ENCODE measurements around the gene EOGT.

The EOGT gene

GRCh38 chr3:69013253-69014021 is at the start of gene EOGT:
Gene EOGT, minus strand, starts transcription at chr3:69013684. Its CDS starts 3,838 bp downstream, at chr3:69009846.
- DNase-seq (ENCODE audit: low read depth), result peak; percentile 70

GRCh38 chr3:69059688-69060087 is 46.2 kb upstream of the EOGT start:
- no peak for DNase-seq (ENCODE audit: low read depth)

GRCh38 chr3:69058947-69059224 is 45.4 kb upstream of the EOGT start:
- no peak for DNase-seq (ENCODE audit: low read depth)

- DNase-seq (ENCODE audit: low read depth), result no peak
These were observed 44.9 kb upstream of the EOGT start for GRCh38 chr3:69058180-69058946.

GRCh38 chr3:69052472-69052898 is 39.0 kb upstream of the EOGT start:
- no peak for DNase-seq (ENCODE audit: low read depth)

- DNase-seq (ENCODE audit: low read depth), result peak; percentile 93
These were observed 38.4 kb upstream of the EOGT start, which contains the start of gene TMF1 for GRCh38 chr3:69051756-69052471. Gene TMF1, minus strand, starts transcription at chr3:69052333. Its CDS starts 247 bp downstream, at chr3:69052086.

GRCh38 chr3:69048990-69049389 is 35.5 kb upstream of the EOGT start:
- DNase-seq (ENCODE audit: low read depth), result no peak

- DNase-seq (ENCODE audit: low read depth), result no peak
These were observed 31.1 kb upstream of the EOGT start for GRCh38 chr3:69044608-69045007.

DNA sequence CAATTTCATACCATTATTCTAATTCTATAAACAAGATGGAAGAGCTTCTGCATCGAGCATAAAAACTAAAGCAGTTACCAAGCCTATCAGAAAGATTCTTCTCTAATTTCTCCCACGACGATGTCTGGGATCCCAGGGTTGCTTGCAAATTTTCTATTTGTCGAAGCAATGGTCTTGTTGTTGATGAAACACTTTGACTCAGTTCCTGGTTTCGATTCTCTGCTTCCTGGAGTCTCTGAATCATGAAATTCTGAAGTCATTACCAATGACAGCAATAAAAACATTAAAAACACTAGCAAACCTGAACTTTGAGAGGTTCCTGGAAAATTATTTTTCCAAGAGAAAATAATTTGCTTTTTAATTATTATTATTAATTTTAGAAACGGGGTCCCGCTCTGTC is 20.0 kb upstream of the EOGT start:
- no peak for DNase-seq (ENCODE audit: low read depth)

GRCh38 chr3:69032737-69033136 is 19.3 kb upstream of the EOGT start:
- DNase-seq (ENCODE audit: low read depth), result no peak

GRCh38 chr3:69032142-69032541 is 18.7 kb upstream of the EOGT start:
- no peak for DNase-seq (ENCODE audit: low read depth)

DNA sequence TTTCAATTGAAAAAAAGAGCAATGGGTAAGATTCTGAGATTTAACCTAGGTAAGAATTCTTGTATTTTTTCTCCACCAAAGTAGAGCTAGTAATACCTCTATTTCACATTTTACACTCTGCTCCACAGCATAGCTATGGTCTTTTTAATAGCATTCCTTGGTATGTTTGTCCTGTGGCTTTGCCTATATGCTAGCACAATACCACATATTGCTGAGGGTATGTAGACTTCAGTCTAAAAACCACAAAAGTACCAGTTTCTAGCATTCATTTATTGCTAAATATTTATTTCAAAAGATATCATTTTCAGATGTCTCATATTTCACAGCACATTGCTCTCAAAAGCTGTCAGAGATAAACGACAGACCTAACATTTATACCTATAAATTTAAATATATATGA is 18.2 kb upstream of the EOGT start:
- no peak for DNase-seq (ENCODE audit: low read depth)

- DNase-seq (ENCODE audit: low read depth), result no peak
These were observed 7.4 kb upstream of the EOGT start for GRCh38 chr3:69020857-69021256.

GRCh38 chr3:69020424-69020823 is 6.9 kb upstream of the EOGT start:
- DNase-seq (ENCODE audit: low read depth), result no peak

DNA sequence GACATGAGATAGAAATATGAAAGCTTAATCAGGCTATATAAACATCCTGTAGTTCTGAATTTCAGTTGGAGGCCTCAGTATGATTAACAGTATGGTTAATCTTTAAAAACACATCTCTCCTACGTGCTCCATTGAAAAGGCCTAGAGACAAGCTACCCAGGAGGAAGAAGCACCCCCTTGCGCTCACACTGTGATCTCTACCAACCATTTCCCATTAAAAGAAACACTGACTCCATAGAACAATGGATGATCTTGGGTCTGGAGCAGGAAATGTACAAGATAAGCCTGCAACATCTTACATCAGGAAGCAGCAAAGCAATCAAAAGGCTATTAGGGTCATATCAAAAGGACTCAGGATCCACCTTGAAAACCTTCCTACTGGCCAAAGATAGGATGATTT is 3.4 kb upstream of the EOGT start:
- no peak for DNase-seq (ENCODE audit: low read depth)

GRCh38 chr3:69016102-69016501 is 2.6 kb upstream of the EOGT start:
- no peak for DNase-seq (ENCODE audit: low read depth)

DNA sequence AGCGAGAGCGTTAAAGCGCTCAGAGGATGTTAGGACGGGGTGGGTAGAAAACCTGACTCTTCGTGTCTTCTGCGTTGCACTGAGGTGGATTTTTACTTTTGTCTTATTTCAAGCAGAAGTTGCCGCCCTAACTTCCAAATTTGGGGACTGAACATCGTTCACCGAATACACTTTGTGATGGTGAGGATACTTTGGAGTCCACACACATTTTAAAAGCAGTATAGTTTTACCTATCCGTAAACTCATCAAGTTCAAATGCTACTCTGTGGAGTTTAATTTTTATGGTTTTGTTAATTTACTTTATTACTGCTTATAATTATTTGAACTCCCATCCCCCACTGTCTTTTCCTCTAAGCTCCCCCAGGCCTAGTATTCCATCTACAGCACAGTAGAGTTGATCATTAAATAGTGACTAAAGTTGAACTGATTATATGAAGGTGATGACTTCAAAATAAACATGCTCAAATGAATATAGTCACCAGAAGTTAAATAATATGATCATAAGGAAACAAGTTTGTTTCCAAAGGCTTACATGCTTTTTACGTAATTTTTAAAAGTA is 617 bp upstream of the EOGT start:
- DNase-seq (ENCODE audit: low read depth), result no peak

DNA sequence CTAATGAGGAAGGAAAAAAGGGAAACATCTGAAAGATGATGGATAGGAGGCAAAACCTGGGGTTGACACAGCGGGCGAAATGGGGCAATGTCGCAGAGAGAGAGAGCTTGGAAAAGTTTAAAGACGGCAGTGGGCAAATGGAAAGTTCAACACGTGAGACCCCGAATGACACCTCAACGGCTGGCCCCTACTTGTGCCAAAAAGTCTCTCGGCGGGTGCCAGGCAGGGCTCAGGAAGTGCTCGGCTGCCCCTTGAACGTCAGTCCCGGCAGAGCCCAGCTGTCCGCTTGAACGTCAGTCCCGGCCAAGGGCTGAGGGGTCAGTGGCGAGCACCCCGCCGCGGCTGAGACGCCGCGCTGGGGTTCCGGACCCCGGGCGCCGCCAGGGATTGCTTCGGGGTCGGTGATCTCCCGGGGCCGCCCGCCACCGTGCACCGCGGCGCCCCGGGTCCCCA is 658 bp downstream of the EOGT start:
- DNase-seq (ENCODE audit: low read depth), result no peak

DNA sequence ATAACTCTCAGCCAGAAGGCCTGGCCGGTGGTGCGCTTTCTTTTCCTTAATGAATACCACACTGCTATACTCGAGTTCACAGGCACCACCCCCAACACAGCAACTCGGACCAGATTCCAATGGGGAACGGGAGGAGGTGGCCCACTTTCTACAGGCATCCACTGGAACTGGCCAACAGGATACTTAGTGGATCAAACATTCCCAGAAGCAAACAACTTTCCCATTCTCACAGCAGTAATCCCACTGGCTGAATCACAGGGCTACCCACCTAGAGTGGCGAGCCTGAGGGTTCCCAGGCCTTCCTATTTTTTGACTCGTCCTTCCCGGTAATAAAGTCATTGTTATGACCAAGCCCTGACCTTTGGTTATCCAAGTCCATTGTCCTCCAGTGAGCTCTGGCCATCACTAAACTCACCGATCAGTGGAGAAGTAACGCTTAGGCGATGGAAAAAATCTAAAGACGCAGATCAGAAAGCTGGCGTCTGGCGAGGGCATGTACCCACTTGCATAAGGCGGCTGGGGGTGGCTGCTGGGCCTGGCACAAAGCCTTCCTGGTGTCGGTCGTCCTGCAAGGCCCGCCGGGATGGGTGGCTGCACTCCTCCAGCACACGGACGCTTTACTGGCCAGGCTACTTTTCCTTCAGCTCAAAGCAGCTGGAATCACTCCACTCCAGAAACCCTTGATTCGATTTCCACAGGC is 1.2 kb downstream of the EOGT start:
- no peak for DNase-seq (ENCODE audit: low read depth)

DNA sequence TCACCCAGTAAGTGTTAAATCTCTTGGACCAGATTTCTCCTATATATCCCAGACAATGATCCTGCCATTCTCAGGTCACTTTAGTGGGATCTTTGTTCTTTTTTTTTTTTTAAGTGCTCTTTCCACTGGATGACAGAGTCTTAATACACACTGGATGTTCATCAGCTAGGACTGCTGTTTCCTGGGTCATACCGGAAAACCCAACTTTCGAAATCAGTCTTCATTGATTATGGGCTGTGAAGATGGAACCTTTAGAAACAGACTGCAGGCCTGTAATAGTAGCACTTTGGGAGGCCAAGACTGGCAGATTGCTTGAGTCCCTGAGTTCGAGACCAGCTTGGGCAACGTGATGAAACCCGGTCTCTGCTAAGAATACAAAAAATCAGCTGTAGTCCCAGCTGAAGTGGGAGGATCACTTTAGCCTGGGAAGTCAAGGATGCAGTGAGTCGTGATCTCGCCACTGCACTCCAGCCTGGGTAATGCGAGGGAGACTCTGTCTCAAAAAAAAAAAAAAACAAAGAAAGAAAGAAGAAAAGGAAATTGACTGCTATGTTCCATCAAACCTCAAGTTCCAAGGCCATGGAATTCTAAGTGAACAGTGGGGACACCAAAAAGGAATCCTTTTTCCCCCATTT is 2.3 kb downstream of the EOGT start:
- no peak for DNase-seq (ENCODE audit: low read depth)
